ENCODE results near the gene MALAT1.

The MALAT1 gene

GRCh38 chr11:65532388-65533064 is 33.7 kb downstream of the MALAT1 start:
- ATAC-seq = no peak
- TF ChIP-seq TCF4 (CRISPR knock-in tag; IDR thresholded peaks at IDR 0.05; ENCODE audit: borderline replicate concordance) = no peak
- no peak for TF ChIP-seq GLIS3 (CRISPR knock-in tag; IDR thresholded peaks at IDR 0.05)
- TF ChIP-seq, protein P1, sequence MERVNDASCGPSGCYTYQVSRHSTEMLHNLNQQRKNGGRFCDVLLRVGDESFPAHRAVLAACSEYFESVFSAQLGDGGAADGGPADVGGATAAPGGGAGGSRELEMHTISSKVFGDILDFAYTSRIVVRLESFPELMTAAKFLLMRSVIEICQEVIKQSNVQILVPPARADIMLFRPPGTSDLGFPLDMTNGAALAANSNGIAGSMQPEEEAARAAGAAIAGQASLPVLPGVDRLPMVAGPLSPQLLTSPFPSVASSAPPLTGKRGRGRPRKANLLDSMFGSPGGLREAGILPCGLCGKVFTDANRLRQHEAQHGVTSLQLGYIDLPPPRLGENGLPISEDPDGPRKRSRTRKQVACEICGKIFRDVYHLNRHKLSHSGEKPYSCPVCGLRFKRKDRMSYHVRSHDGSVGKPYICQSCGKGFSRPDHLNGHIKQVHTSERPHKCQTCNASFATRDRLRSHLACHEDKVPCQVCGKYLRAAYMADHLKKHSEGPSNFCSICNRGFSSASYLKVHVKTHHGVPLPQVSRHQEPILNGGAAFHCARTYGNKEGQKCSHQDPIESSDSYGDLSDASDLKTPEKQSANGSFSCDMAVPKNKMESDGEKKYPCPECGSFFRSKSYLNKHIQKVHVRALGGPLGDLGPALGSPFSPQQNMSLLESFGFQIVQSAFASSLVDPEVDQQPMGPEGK (CRISPR knock-in tag; IDR thresholded peaks at IDR 0.05; ENCODE audit: borderline replicate concordance) = no peak
- no peak for TF ChIP-seq TOX (CRISPR knock-in tag; IDR thresholded peaks at IDR 0.05; ENCODE audit: borderline replicate concordance)
- no peak for TF ChIP-seq SNAI2 (CRISPR knock-in tag; IDR thresholded peaks at IDR 0.05)
- TF ChIP-seq ZNF8 (CRISPR knock-in tag; IDR thresholded peaks at IDR 0.05) = no peak

DNA sequence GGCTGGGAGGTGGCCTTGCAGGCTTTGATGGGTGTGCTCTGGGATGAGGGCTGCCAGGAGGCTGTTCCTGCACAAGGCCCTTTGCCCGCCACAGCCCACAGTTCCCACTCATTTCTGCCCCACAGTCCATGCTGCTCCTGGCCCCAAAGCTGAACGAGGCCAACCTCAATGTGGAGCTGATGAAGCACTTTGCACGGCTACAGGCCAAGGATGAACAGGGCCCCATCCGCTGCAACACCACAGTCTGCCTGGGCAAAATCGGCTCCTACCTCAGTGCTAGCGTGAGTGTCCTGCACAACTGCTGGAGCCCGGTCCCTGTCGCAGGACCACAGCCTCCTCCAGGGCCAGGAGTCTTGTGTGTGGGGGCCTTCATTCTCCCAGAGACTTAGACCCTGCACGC is 36.3 kb downstream of the MALAT1 start:
- TF ChIP-seq ZNF70 (CRISPR knock-in tag; IDR thresholded peaks at IDR 0.05) (no peak), PPARA (CRISPR knock-in tag; IDR thresholded peaks at IDR 0.05; ENCODE audit: borderline replicate concordance) (no peak), TCF4 (CRISPR knock-in tag; IDR thresholded peaks at IDR 0.05; ENCODE audit: borderline replicate concordance) (no peak), ZC3H10 (CRISPR knock-in tag; IDR thresholded peaks at IDR 0.05) (no peak), CSDC2 (CRISPR knock-in tag; IDR thresholded peaks at IDR 0.05) (no peak), RARB (CRISPR knock-in tag; IDR thresholded peaks at IDR 0.05) (no peak), ZFP3 (CRISPR knock-in tag; IDR thresholded peaks at IDR 0.05) (no peak), ESRRG (CRISPR knock-in tag; IDR thresholded peaks at IDR 0.05) (no peak), ZNF565 (CRISPR knock-in tag; conservative IDR thresholded peaks at IDR 0.05; ENCODE audit: low read depth) (no peak), BACH2 (CRISPR knock-in tag; IDR thresholded peaks at IDR 0.05; ENCODE audit: borderline replicate concordance) (no peak), ISL1 (CRISPR knock-in tag; IDR thresholded peaks at IDR 0.05) (no peak), OSR1 (CRISPR knock-in tag; IDR thresholded peaks at IDR 0.05) (no peak), ZFP30 (CRISPR knock-in tag; IDR thresholded peaks at IDR 0.05) (no peak), CSRNP3 (CRISPR knock-in tag; IDR thresholded peaks at IDR 0.05) (no peak), ZNF8 (CRISPR knock-in tag; IDR thresholded peaks at IDR 0.05) (no peak)
- TF ChIP-seq, protein P2, sequence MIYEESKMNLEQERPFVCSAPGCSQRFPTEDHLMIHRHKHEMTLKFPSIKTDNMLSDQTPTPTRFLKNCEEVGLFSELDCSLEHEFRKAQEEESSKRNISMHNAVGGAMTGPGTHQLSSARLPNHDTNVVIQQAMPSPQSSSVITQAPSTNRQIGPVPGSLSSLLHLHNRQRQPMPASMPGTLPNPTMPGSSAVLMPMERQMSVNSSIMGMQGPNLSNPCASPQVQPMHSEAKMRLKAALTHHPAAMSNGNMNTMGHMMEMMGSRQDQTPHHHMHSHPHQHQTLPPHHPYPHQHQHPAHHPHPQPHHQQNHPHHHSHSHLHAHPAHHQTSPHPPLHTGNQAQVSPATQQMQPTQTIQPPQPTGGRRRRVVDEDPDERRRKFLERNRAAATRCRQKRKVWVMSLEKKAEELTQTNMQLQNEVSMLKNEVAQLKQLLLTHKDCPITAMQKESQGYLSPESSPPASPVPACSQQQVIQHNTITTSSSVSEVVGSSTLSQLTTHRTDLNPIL (CRISPR knock-in tag; IDR thresholded peaks at IDR 0.05; ENCODE audit: low read depth) = no peak
- TF ChIP-seq, protein P1 (CRISPR knock-in tag; IDR thresholded peaks at IDR 0.05; ENCODE audit: borderline replicate concordance) = no peak
- no peak; the same call in 2 of the 3 replicates for ATAC-seq

DNA sequence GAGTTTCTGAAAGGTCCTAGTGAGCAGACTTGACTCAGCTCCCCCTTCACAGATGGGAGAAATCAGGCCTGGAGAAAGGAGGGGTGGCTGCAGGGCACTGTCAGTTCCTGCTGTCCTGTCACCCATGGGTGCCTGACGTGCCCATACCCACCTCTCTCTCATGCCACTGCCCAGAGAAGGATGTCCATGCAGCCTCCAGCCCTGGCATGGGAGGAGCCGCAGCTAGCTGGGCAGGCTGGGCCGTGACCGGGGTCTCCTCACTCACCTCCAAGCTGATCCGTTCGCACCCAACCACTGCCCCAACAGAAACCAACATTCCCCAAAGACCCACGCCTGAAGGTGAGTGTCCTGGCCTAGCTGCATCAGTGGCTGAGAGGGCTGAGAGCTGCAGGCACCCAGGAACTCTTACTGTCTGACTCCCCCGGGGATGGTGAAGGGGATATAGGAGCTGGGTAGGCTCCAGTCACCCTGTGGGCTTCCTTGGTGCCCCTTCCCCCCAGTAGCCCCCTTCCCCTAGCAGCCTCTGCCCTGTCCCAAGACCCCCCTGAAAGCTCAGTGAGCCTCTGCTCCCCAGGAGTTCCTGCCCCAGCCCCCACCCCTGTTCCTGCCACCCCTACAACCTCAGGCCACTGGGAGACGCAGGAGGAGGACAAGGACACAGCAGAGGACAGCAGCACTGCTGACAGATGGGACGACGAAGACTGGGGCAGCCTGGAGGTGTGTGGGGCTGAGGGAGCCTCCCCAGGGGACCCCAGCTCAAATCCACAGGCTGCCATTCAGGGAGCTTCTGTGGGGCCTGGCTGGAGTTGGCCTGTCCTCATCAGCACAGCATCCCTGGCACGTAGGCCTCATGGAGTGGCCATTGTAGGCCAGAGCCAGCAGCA is 37.8 kb downstream of the MALAT1 start:
- TF ChIP-seq ZFP30 (CRISPR knock-in tag; IDR thresholded peaks at IDR 0.05) (no peak), ZNF8 (CRISPR knock-in tag; IDR thresholded peaks at IDR 0.05) (no peak), ZFP3 (CRISPR knock-in tag; IDR thresholded peaks at IDR 0.05) (no peak), ARNTL (CRISPR knock-in tag; IDR thresholded peaks at IDR 0.05; ENCODE audit: borderline replicate concordance, low read depth) (no peak)
- TF ChIP-seq, protein P1 (CRISPR knock-in tag; IDR thresholded peaks at IDR 0.05; ENCODE audit: borderline replicate concordance) = no peak
- TF ChIP-seq, protein P3, sequence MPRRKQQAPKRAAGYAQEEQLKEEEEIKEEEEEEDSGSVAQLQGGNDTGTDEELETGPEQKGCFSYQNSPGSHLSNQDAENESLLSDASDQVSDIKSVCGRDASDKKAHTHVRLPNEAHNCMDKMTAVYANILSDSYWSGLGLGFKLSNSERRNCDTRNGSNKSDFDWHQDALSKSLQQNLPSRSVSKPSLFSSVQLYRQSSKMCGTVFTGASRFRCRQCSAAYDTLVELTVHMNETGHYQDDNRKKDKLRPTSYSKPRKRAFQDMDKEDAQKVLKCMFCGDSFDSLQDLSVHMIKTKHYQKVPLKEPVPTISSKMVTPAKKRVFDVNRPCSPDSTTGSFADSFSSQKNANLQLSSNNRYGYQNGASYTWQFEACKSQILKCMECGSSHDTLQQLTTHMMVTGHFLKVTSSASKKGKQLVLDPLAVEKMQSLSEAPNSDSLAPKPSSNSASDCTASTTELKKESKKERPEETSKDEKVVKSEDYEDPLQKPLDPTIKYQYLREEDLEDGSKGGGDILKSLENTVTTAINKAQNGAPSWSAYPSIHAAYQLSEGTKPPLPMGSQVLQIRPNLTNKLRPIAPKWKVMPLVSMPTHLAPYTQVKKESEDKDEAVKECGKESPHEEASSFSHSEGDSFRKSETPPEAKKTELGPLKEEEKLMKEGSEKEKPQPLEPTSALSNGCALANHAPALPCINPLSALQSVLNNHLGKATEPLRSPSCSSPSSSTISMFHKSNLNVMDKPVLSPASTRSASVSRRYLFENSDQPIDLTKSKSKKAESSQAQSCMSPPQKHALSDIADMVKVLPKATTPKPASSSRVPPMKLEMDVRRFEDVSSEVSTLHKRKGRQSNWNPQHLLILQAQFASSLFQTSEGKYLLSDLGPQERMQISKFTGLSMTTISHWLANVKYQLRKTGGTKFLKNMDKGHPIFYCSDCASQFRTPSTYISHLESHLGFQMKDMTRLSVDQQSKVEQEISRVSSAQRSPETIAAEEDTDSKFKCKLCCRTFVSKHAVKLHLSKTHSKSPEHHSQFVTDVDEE (CRISPR knock-in tag; IDR thresholded peaks at IDR 0.05) = no peak
- ATAC-seq = no peak

Measured in SK-N-SH treated with all-trans-retinoic acid at 6 μM for 48 hours (cell line).